Measurements from ENCODE around the gene MAP2K3.
"Not testable (repeated sequence)": the region's sequence is repeated elsewhere in the genome, so short reads cannot be mapped to it uniquely, and the experiment has no call there.

MAP2K3 gene

DNA sequence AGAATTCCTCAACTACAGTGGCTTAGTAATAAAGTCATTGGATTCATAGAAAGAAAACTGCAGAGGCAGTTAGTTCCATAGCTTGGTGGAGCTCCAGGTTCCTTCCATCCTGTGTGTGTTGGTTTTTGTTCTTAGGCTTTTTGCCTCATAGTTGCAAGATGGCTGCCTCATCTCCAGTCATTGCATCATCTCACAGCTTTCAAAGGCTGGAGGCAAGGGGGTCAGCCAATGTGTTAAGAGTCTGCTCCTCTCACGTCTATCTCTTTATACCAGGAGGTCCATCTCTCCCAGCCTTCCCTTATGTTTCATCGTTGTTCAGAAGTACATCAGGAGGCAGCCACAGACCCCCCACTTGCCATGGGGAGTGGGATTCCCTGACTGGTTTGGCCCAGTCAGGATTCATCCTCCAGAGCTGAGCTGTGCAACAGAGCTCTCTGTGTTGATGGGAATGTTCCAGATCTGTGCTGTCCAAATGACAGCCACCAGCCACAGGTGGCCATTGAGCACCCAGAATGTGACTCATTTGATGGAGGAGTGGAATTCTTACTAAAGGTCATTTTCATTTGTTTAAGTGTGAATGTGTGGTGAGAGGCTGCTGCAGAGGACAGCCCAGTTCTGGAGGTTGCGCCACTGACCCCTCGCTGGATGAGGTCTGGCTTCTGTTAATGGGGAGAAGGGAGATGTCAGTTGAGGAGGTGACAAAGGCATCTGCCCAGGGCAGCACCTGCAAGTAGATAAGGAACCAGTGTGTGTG lies 52.2 kb downstream of the MAP2K3 start:
- not testable (repeated sequence) for H3K9me3 ChIP-seq (ENCODE audit: control insufficient read depth, low read length); H3K4me1 ChIP-seq (ENCODE audit: control insufficient read depth, insufficient read depth, low read length); H3K27me3 ChIP-seq (ENCODE audit: control insufficient read depth, insufficient read depth, low read length, poor library complexity, severe bottlenecking); H3K36me3 ChIP-seq (ENCODE audit: control insufficient read depth, insufficient read depth, low read length); H3K27ac ChIP-seq (ENCODE audit: insufficient read depth, low read depth, low read length, poor library complexity, severe bottlenecking); H3K4me3 ChIP-seq (ENCODE audit: insufficient read depth, low read depth, low read length)
- 82 to 85% methylated on average over 4 of the region's 4 CpGs for WGBS, 2 experiments

DNA sequence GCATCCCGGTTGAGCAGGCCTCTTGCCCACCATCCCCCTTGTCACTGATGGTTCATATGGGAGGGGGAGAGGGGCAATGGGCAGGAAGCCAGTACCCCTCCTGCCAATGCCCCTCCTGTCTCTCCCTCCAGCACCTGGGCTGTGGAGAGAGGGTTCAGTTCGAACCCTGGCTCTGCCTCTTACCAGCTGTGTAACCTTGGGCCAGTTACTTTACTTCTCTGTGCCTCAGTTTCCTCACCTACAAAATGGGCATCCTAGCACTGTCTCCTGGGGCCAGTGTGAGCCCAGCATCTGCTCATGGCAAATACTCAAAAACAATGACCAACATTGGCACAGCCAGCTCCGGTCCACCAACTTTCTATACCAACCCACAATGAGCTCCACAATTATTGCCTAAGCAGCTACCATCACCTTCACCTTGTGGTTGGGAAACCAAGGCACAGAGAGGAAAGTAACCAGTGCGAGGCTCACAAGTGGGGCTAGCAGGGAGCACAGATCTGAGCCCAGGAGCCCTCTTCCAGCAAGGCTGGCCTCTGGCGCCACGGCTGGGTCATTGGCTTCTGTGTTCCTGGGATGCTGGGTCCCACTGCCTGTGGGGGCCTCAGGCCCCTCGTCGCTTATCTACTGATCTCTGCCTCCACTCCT lies 53.6 kb downstream of the MAP2K3 start:
- H3K36me3 ChIP-seq (ENCODE audit: control insufficient read depth, insufficient read depth, low read length); H3K27me3 ChIP-seq (ENCODE audit: control insufficient read depth, insufficient read depth, low read length, poor library complexity, severe bottlenecking); H3K4me1 ChIP-seq (ENCODE audit: control insufficient read depth, insufficient read depth, low read length); H3K9me3 ChIP-seq (ENCODE audit: control insufficient read depth, low read length); H3K4me3 ChIP-seq (ENCODE audit: insufficient read depth, low read depth, low read length); H3K27ac ChIP-seq (ENCODE audit: insufficient read depth, low read depth, low read length, poor library complexity, severe bottlenecking): not testable (repeated sequence)
- 81 to 83% methylated on average over 7 to 8 of the region's 8 CpGs for WGBS, 2 experiments

DNA sequence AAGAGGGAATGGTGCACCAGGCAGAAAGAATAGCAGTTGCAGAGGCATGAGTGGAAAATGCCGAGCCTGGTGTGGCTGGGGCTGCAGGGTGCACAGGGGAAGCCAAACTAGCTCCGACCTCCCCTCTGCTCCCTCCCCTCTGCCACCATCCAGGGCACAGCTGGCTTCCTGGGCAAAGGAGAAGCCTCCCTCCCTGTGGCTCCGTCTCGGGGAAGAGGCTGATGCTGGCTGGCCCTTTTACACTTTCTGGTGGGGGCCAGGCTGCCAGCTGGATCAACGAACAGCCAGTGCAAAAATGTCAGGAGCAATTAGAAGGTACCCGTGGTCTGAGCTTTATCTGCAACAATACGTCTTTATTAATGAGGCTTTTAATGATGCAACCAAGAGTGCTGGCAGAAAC lies 54.5 kb downstream of the MAP2K3 start:
- WGBS, 2 experiments: 73 to 77% methylated on average over 7 of the region's 7 CpGs
- H3K4me3 ChIP-seq (ENCODE audit: insufficient read depth, low read depth, low read length): no peak overlapping the region
- H3K27ac ChIP-seq (ENCODE audit: insufficient read depth, low read depth, low read length, poor library complexity, severe bottlenecking): no peak overlapping the region
- H3K4me1 ChIP-seq (ENCODE audit: control insufficient read depth, insufficient read depth, low read length): no peaks in the 10 kb centered on the region
- no peaks in the 10 kb centered on the region for H3K36me3 ChIP-seq (ENCODE audit: control insufficient read depth, insufficient read depth, low read length)
- H3K9me3 ChIP-seq (ENCODE audit: control insufficient read depth, low read length): no peaks in the 10 kb centered on the region
- H3K27me3 ChIP-seq (ENCODE audit: control insufficient read depth, insufficient read depth, low read length, poor library complexity, severe bottlenecking): no peaks in the 10 kb centered on the region

DNA sequence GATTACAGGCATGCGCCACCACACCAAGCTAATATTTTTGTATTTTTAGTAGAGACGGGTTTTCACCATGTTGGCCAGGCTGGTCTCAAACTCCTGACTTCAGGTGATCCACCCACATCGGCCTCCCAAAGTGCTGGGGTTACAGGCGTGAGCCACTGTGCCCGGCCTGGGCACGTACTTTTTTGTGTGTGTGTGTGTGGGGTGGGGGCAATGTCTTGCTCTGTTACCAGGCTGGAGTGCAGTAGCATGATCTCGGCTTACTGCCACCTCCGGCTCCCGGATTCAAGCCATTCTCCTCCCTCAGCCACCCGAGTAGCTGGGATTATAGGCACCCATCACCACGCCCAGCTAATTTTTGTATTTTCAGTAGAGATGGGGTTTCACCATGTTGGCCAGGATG lies 55.1 kb downstream of the MAP2K3 start:
- not testable (repeated sequence) for H3K27me3 ChIP-seq (ENCODE audit: control insufficient read depth, insufficient read depth, low read length, poor library complexity, severe bottlenecking); H3K36me3 ChIP-seq (ENCODE audit: control insufficient read depth, insufficient read depth, low read length); H3K9me3 ChIP-seq (ENCODE audit: control insufficient read depth, low read length); H3K27ac ChIP-seq (ENCODE audit: insufficient read depth, low read depth, low read length, poor library complexity, severe bottlenecking); H3K4me1 ChIP-seq (ENCODE audit: control insufficient read depth, insufficient read depth, low read length); H3K4me3 ChIP-seq (ENCODE audit: insufficient read depth, low read depth, low read length)
- 90% methylated on average over 11 of the region's 11 CpGs for WGBS, 2 experiments

DNA sequence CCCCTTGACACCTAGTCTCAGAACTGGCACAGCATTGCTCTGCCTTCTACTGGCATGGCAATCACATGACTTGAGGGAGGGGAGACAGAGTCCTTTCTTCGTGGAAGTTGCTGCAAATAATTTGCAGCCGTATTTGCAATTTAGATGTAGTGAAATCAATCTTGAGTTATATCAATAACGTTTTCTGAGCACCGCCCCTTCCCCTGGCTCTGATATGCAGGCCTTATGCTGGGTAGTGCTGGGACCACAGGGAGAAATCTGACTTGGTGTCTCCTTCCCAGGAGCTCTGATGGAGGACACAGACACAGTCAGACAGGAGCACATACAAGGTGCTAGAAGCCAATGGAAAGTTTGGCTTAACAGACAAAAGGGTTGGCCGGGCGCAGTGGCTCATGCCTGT lies 55.9 kb downstream of the MAP2K3 start:
- H3K4me3 ChIP-seq (ENCODE audit: insufficient read depth, low read depth, low read length); H3K9me3 ChIP-seq (ENCODE audit: control insufficient read depth, low read length); H3K4me1 ChIP-seq (ENCODE audit: control insufficient read depth, insufficient read depth, low read length); H3K27ac ChIP-seq (ENCODE audit: insufficient read depth, low read depth, low read length, poor library complexity, severe bottlenecking); H3K27me3 ChIP-seq (ENCODE audit: control insufficient read depth, insufficient read depth, low read length, poor library complexity, severe bottlenecking); H3K36me3 ChIP-seq (ENCODE audit: control insufficient read depth, insufficient read depth, low read length): not testable (repeated sequence)
- 90 to 92% methylated on average over 6 of the region's 6 CpGs for WGBS, 2 experiments

DNA sequence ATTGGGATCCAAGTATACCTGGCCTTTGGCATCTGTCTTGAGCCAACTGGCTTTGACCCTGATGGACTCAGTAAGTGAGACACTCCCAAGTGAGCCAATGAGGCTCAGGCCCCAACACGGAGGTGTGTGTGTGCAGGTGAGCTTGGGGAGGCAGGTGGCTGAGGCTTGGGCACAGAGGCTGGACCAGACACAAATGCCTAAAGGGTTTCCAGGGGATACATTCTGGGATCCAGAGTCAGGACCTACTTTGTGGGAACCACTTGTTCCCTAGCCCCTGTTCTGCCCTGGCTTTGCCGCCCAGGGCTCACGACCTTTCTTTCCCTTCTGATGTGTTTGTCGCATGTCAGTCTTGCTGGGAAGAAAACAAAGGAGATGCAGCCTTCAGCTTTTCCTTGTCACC lies 56.8 kb downstream of the MAP2K3 start:
- H3K27me3 ChIP-seq (ENCODE audit: control insufficient read depth, insufficient read depth, low read length, poor library complexity, severe bottlenecking); H3K36me3 ChIP-seq (ENCODE audit: control insufficient read depth, insufficient read depth, low read length); H3K4me1 ChIP-seq (ENCODE audit: control insufficient read depth, insufficient read depth, low read length); H3K4me3 ChIP-seq (ENCODE audit: insufficient read depth, low read depth, low read length); H3K9me3 ChIP-seq (ENCODE audit: control insufficient read depth, low read length); H3K27ac ChIP-seq (ENCODE audit: insufficient read depth, low read depth, low read length, poor library complexity, severe bottlenecking): not testable (repeated sequence)
- 86 to 89% methylated on average over 1 to 2 of the region's 4 CpGs for WGBS, 2 experiments

DNA sequence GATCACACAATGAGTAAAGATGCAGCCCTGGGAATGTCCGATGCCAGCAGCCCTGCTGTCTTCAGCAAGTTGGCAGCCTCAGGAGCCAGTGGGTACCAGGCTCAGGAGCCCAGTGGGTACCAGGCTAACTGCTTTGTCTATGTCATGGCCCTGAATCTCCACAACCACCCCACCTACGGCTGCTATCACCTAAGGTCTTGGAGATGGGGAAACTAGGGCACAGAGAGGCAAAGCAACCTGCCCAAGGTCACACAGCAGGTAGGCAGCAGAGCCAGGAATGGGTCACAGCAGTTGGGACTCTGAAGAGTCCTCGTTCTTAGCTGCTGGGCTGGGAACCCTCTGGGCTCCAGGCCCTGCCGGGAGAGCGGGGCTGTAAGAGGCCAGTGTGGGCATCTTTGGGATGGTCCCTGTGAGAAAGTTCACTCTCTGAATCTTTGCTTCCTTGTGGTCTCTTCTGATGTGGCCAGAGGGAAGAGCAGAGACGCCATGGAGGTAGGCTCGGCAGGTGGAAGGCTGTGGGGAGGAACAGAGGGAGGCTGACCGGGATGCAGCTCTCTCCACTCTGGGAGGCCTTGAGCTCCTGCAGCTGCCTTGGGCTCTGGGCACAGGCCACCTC lies 57.5 kb downstream of the MAP2K3 start:
- H3K27ac ChIP-seq (ENCODE audit: insufficient read depth, low read depth, low read length, poor library complexity, severe bottlenecking); H3K4me1 ChIP-seq (ENCODE audit: control insufficient read depth, insufficient read depth, low read length); H3K4me3 ChIP-seq (ENCODE audit: insufficient read depth, low read depth, low read length); H3K36me3 ChIP-seq (ENCODE audit: control insufficient read depth, insufficient read depth, low read length); H3K27me3 ChIP-seq (ENCODE audit: control insufficient read depth, insufficient read depth, low read length, poor library complexity, severe bottlenecking); H3K9me3 ChIP-seq (ENCODE audit: control insufficient read depth, low read length): not testable (repeated sequence)
- WGBS, 2 experiments: 87 to 88% methylated on average over 8 of the region's 8 CpGs

DNA sequence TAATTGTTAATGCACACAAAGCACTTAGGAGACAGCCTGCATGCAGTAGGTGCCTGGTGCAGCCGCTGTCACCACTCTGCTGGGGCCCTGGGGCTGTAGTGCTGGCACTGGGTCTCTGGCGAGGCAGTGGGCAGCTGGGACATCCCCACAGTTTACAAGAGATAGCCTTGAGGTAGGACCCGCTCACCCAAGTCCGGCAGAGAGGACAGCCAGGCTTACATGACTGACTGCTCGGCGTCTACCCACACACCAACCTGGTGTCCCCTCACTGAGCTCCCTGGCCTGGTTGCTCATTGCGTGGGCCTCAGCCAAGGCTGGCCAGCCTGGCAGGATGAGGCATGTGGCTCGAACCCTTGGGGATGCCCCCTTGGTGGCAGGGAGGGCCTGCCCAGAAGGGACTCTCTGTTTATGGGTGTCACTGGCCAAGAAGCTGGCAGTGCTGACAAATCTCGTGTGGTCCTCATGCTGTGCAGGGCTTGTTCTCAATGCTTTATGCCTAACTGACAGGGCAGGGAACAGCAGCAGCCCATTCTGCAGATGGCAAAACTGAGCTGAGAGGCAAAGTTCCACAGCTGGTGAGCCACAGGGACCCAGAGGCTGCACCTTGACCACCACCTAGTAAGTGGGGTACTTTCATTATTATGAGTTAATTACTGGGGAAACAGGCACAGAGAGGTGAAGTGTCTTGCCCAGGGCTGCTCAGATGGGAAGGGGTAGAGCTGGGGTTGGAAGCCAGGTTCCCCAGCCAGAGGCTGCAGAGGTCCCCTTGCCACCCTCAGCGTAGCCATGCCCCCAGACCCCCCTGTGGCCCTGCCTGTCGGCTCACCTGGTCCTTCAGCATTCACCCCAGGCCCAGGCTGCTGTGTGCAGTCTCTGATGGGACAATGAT lies 58.8 kb downstream of the MAP2K3 start:
- not testable (repeated sequence) for H3K9me3 ChIP-seq (ENCODE audit: control insufficient read depth, low read length); H3K4me1 ChIP-seq (ENCODE audit: control insufficient read depth, insufficient read depth, low read length); H3K4me3 ChIP-seq (ENCODE audit: insufficient read depth, low read depth, low read length); H3K36me3 ChIP-seq (ENCODE audit: control insufficient read depth, insufficient read depth, low read length); H3K27ac ChIP-seq (ENCODE audit: insufficient read depth, low read depth, low read length, poor library complexity, severe bottlenecking); H3K27me3 ChIP-seq (ENCODE audit: control insufficient read depth, insufficient read depth, low read length, poor library complexity, severe bottlenecking)
- 78% methylated on average over 9 of the region's 11 CpGs for WGBS, 2 experiments

DNA sequence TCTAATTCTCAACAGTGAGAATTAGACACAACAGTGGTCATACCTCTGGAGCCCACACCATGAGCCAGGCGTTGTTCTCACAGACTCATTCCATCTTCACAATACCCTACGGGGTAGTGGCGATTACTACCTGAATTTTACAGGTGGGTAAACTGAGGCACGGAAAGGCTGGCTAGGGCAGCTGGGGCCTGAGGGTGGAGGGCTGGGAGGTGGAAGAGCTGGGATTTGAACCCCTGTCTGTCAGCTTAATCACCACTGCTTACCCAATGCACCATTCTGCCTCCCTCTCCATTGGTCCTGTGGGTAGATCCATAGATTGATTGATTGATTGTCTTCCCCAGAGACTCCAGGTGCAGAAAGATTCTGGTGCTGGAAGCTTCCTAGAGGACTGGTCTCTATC lies 60.3 kb downstream of the MAP2K3 start:
- H3K4me1 ChIP-seq (ENCODE audit: control insufficient read depth, insufficient read depth, low read length); H3K27ac ChIP-seq (ENCODE audit: insufficient read depth, low read depth, low read length, poor library complexity, severe bottlenecking); H3K4me3 ChIP-seq (ENCODE audit: insufficient read depth, low read depth, low read length); H3K9me3 ChIP-seq (ENCODE audit: control insufficient read depth, low read length); H3K36me3 ChIP-seq (ENCODE audit: control insufficient read depth, insufficient read depth, low read length); H3K27me3 ChIP-seq (ENCODE audit: control insufficient read depth, insufficient read depth, low read length, poor library complexity, severe bottlenecking): not testable (repeated sequence)
- 81 to 88% methylated on average over 4 of the region's 4 CpGs for WGBS, 2 experiments

DNA sequence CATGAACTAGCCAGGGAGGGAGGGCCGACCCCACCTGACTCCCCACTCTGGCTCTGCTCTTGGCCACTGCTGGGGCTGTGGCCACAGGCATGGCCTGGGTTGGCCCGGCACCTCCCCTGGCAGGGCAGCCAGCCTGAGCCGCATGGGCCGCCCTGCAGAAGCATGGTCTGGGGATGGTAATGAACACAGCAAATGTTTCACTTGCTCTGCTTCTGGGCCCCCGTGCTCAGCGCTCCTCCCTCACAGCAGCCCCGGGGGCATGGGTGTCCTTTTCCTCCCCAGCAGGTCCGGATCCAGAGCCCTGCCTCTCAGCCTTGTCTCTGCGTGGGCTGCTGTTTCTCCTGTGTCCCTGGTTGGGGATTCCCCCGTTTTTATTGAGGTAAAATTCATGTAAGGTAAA lies 60.7 kb downstream of the MAP2K3 start:
- Histone ChIP-seq H3K36me3 (ENCODE audit: control insufficient read depth, insufficient read depth, low read length) (no peaks in the 10 kb centered on the region), H3K4me1 (ENCODE audit: control insufficient read depth, insufficient read depth, low read length) (no peaks in the 10 kb centered on the region), H3K27me3 (ENCODE audit: control insufficient read depth, insufficient read depth, low read length, poor library complexity, severe bottlenecking) (no peaks in the 10 kb centered on the region), H3K27ac (ENCODE audit: insufficient read depth, low read depth, low read length, poor library complexity, severe bottlenecking) (no peak overlapping the region), H3K9me3 (ENCODE audit: control insufficient read depth, low read length) (no peaks in the 10 kb centered on the region), H3K4me3 (ENCODE audit: insufficient read depth, low read depth, low read length) (no peak overlapping the region)
- 79 to 84% methylated on average over 10 of the region's 10 CpGs for WGBS, 2 experiments

Data from ectodermal cell (in vitro differentiated cells).